H1 (cell line): Measurements from ENCODE around the gene NAE1. TPM values are rescaled to one million over a fixed set of nuclear protein-coding genes. Genes with fewer than 3 reads are reported as not detected.

ENCODE experiments used
- CTCF ChIA-PET: fragments of 300-600 bp; sonication (Branson Sonifier 250); formaldehyde crosslinking; loops from one replicate; lab custom pipeline; 2021; ENCODE audit not compliant: partially characterized antibody; lab: Charles Lee
- POLR2A ChIA-PET: fragments of 300-600 bp; sonication (Branson Sonifier 250); formaldehyde crosslinking; loops from one replicate; lab custom pipeline; 2021; ENCODE audit warnings: inconsistent platforms; ENCODE audit not compliant: partially characterized antibody; lab: Charles Lee
- DNase-seq, 2 experiments: peaks; one replicate each; pipeline versions ENCODE4 v3.0.0 to v3.0.0-alpha.2; 2010 to 2022; ENCODE audit warnings: low spot score in 2 of 2, low read depth in 1 of 2, mixed read lengths in 1 of 2
- FAIRE-seq: peaks from 2 replicates; lab custom pipeline; 2011; peaks lifted over from hg19 to GRCh38; lab: Jason Lieb, UNC
- H2AFZ ChIP-seq: 2 replicates; pipeline ENCODE4 v1.8.1; 2012; ENCODE audit warnings: low read length, inconsistent platforms
- H2AK5ac ChIP-seq: 2 replicates; pipeline ENCODE4 v1.6.1; 2013; ENCODE audit warnings: low read depth, low read length
- H2BK120ac ChIP-seq: replicated peaks from 2 replicates; pipeline ENCODE3; 2013; ENCODE audit warnings: low read depth, low read length, inconsistent platforms
- H2BK12ac ChIP-seq: 2 replicates; pipeline ENCODE4 v1.6.1; 2013; ENCODE audit warnings: low read depth, low read length
- H2BK15ac ChIP-seq: 2 replicates; pipeline ENCODE4 v1.6.1; 2013; ENCODE audit warnings: low read length
- H2BK20ac ChIP-seq: 2 replicates; pipeline ENCODE4 v1.6.1; 2013; ENCODE audit warnings: low read length
- H2BK5ac ChIP-seq: 2 replicates; pipeline ENCODE4 v1.6.1; 2013; ENCODE audit warnings: low read depth, low read length
- H3K14ac ChIP-seq: 2 replicates; pipeline ENCODE4 v1.6.1; 2013; ENCODE audit warnings: inconsistent platforms; ENCODE audit not compliant: insufficient read length
- H3K18ac ChIP-seq: 2 replicates; pipeline ENCODE4 v1.6.1; 2013; ENCODE audit warnings: low read length; ENCODE audit errors: extremely low read depth
- H3K23ac ChIP-seq: 2 replicates; pipeline ENCODE4 v1.6.1; 2013; ENCODE audit warnings: inconsistent platforms; ENCODE audit not compliant: insufficient read length
- H3K23me2 ChIP-seq: 2 replicates; pipeline ENCODE4 v1.6.1; 2013; ENCODE audit warnings: low read depth, low read length
- H3K27ac ChIP-seq: 2 replicates; pipeline ENCODE4 v1.6.1; 2011; ENCODE audit warnings: low read depth, low read length, inconsistent platforms
- H3K27me3 ChIP-seq, 4 experiments: replicated peaks in 1 of 4; 1 replicate in 1 of 4; 2 replicates in 3 of 4; pipeline versions ENCODE4 v1.6.1 to v1.8.1; 2011 to 2013; ENCODE audit warnings: low read length in 3 of 4, mild to moderate bottlenecking in 3 of 4, inconsistent platforms in 2 of 4, mixed read lengths in 2 of 4, moderate library complexity in 1 of 4; ENCODE audit not compliant: control insufficient read depth in 3 of 4, insufficient read depth in 3 of 4; ENCODE audit errors: extremely low read depth in 1 of 4
- H3K36me3 ChIP-seq, 4 experiments: 2 replicates each; pipeline versions ENCODE4 v1.6.1 to v1.8.1; 2011 to 2013; ENCODE audit warnings: mild to moderate bottlenecking in 4 of 4, low read length in 3 of 4, moderate library complexity in 2 of 4, control low read depth in 1 of 4, inconsistent platforms in 1 of 4; ENCODE audit not compliant: insufficient read depth in 4 of 4, control insufficient read depth in 2 of 4
- H3K4ac ChIP-seq: replicated peaks from 2 replicates; pipeline ENCODE3; 2013; ENCODE audit warnings: low read length, low read depth, mixed read lengths, inconsistent platforms; ENCODE audit not compliant: insufficient read length
- H3K4me1 ChIP-seq, 4 experiments: replicated peaks in 1 of 4; 1 replicate in 1 of 4; 2 replicates in 3 of 4; pipeline versions ENCODE4 v1.6.1 to v1.8.1; 2011 to 2013; ENCODE audit warnings: low read length in 3 of 4, inconsistent platforms in 2 of 4, mixed read lengths in 1 of 4; ENCODE audit not compliant: insufficient read depth in 4 of 4, control insufficient read depth in 3 of 4
- H3K4me2 ChIP-seq, 2 experiments: 2 replicates each; pipeline versions ENCODE4 v1.6.1 to v1.8.1; 2011 to 2013; ENCODE audit warnings: low read depth in 2 of 2, low read length in 2 of 2, control low read depth in 1 of 2, inconsistent platforms in 1 of 2, mild to moderate bottlenecking in 1 of 2; ENCODE audit not compliant: insufficient read depth in 1 of 2
- H3K4me3 ChIP-seq, 4 experiments: fragments of 200-600, 300-600 bp in 1 of 4; sonication (generic), shearing (Covaris generic), sonication (Bioruptor Twin) in 1 of 4; 2 replicates each; pipeline versions ENCODE4 v1.5.1 to v1.8.1; 2011 to 2016; ENCODE audit warnings: low read length in 4 of 4, low read depth in 3 of 4, control low read depth in 2 of 4, inconsistent platforms in 2 of 4, mild to moderate bottlenecking in 2 of 4, mixed read lengths in 1 of 4, moderate library complexity in 1 of 4; ENCODE audit not compliant: insufficient read depth in 2 of 4; ENCODE audit errors: extremely low read depth in 1 of 4
- H3K56ac ChIP-seq: replicated peaks from 2 replicates; pipeline ENCODE3; 2013; ENCODE audit warnings: low read depth, mild to moderate bottlenecking, mixed read lengths, low read length, inconsistent platforms; ENCODE audit not compliant: insufficient read length
- H3K79me1 ChIP-seq: 2 replicates; pipeline ENCODE4 v1.6.1; 2013; ENCODE audit warnings: low read depth, low read length, control low read depth
- H3K79me2 ChIP-seq, 2 experiments: 2 replicates each; pipeline versions ENCODE4 v1.6.1 to v1.8.1; 2012 to 2013; ENCODE audit warnings: low read length in 2 of 2, mild to moderate bottlenecking in 2 of 2, inconsistent platforms in 1 of 2; ENCODE audit not compliant: insufficient read depth in 2 of 2, control insufficient read depth in 1 of 2
- H3K9ac ChIP-seq, 4 experiments: replicated peaks in 1 of 4; 1 replicate in 1 of 4; 2 replicates in 3 of 4; pipeline versions ENCODE4 v1.6.1 to v1.8.1; 2011 to 2013; ENCODE audit warnings: low read depth in 3 of 4, low read length in 3 of 4, control low read depth in 2 of 4, mild to moderate bottlenecking in 2 of 4, moderate library complexity in 2 of 4, inconsistent platforms in 1 of 4; ENCODE audit errors: extremely low read depth in 1 of 4
- H3K9me3 ChIP-seq, 2 experiments: 2 replicates each; pipeline versions ENCODE4 v1.6.1 to v1.8.1; 2012 to 2013; ENCODE audit warnings: mild to moderate bottlenecking in 2 of 2, moderate library complexity in 2 of 2, control low read depth in 1 of 2, inconsistent platforms in 1 of 2, low read depth in 1 of 2, low read length in 1 of 2, mixed read lengths in 1 of 2; ENCODE audit not compliant: insufficient read depth in 2 of 2
- H4K20me1 ChIP-seq, 2 experiments: replicated peaks in 1 of 2; 2 replicates each; pipeline versions ENCODE3 to v1.8.1; 2011 to 2013; ENCODE audit warnings: inconsistent platforms in 2 of 2, low read length in 2 of 2, mild to moderate bottlenecking in 1 of 2; ENCODE audit not compliant: insufficient read depth in 2 of 2, control insufficient read depth in 1 of 2
- H4K5ac ChIP-seq: 2 replicates; pipeline ENCODE4 v1.6.1; 2013; ENCODE audit warnings: low read length, low read depth, mixed read lengths, inconsistent platforms; ENCODE audit not compliant: insufficient read length
- H4K8ac ChIP-seq: 2 replicates; pipeline ENCODE4 v1.8.0; 2013; ENCODE audit warnings: mild to moderate bottlenecking, moderate library complexity, low read length, inconsistent platforms; ENCODE audit not compliant: insufficient read depth; ENCODE audit errors: extremely low read depth
- H4K91ac ChIP-seq: replicated peaks from 2 replicates; pipeline ENCODE3; 2013; ENCODE audit warnings: low read length, mixed read lengths, inconsistent platforms; ENCODE audit not compliant: insufficient read length
- BACH1 ChIP-seq: IDR thresholded peaks from 2 replicates; pipeline ENCODE4 v1.6.1; 2012; ENCODE audit warnings: low read length, improper control_type of control experiment
- GABPA ChIP-seq: IDR thresholded peaks from 2 replicates; pipeline ENCODE4 v1.6.1; 2011; ENCODE audit warnings: mild to moderate bottlenecking, low read length, moderate library complexity, borderline replicate concordance; ENCODE audit not compliant: insufficient read depth
- JUN ChIP-seq: IDR thresholded peaks from 2 replicates; pipeline ENCODE4 v1.6.1; 2011; ENCODE audit warnings: low read depth, mild to moderate bottlenecking, improper control_type of control experiment, low read length
- NRF1 ChIP-seq: IDR thresholded peaks from 2 replicates; pipeline ENCODE4 v1.6.1; 2011; ENCODE audit warnings: mild to moderate bottlenecking, low read depth, low read length, improper control_type of control experiment
- PHF8 ChIP-seq: fragments of 200-600 bp; sonication (generic); conservative IDR thresholded peaks from 2 replicates; pipeline ENCODE4 v1.7.1; 2012; ENCODE audit warnings: low read depth, mild to moderate bottlenecking, inconsistent platforms, low read length, moderate library complexity
- SUZ12 ChIP-seq: fragments of 200-600 bp; sonication (generic); IDR thresholded peaks from 2 replicates; pipeline ENCODE4 v1.6.1; 2012; ENCODE audit warnings: mild to moderate bottlenecking, inconsistent platforms, low read length, moderate library complexity, mixed read lengths
- TAF7 ChIP-seq: optimal IDR thresholded peaks from 2 replicates; pipeline ENCODE3; 2011; ENCODE audit warnings: low read depth, mild to moderate bottlenecking, inconsistent platforms, low read length, moderate library complexity, borderline replicate concordance
- TBP ChIP-seq: IDR thresholded peaks from 2 replicates; pipeline ENCODE4 v1.6.1; 2011; ENCODE audit warnings: low read depth, low read length, improper control_type of control experiment
- YY1 ChIP-seq: IDR thresholded peaks from 2 replicates; pipeline ENCODE4 v1.6.1; 2011; ENCODE audit warnings: low read depth, mild to moderate bottlenecking, low read length
- WGBS, 2 experiments: shearing (Covaris generic) in 1 of 2; methylation state at CpG; one replicate each; pipeline versions ENCODE4 v1.1.6 to v1.1.7; 2013 to 2015; ENCODE audit warnings: low lambda C conversion rate in 2 of 2, mixed read lengths in 2 of 2, inconsistent platforms in 1 of 2, low coverage in 1 of 2, missing lambda C conversion rate in 1 of 2; ENCODE audit not compliant: insufficient replicate concordance in 2 of 2, insufficient coverage in 1 of 2, insufficient read length in 1 of 2; ENCODE audit errors: extremely low coverage in 1 of 2, missing lambda C conversion rate in 1 of 2; 5-methylcytosine and 5-hydroxymethylcytosine counted together
- polyA plus RNA-seq, 7 experiments: library from polyadenylated mRNA; depleted of rRNA in 3 of 7; stranded (reverse) in 5 of 7; unstranded in 2 of 7; fragments of >200 nt in 5 of 7; fragments of 200-250 nt in 2 of 7; gene quantifications; 1 replicate in 5 of 7; 2 replicates in 1 of 7; 4 replicates in 1 of 7; pipeline versions ENCODE4 v1.2.1 to v1.2.3, GENCODE V29; 2011 to 2013; ENCODE audit warnings: missing spikeins in 2 of 7, mixed read lengths in 2 of 7
- total RNA-seq: library from RNA; stranded (reverse); fragmentation: NEBNext Ultra II Directional; extraction: Animal tissue kit (Norgen Biotek cat#: 25700); gene quantifications from 2 replicates; pipeline ENCODE4 v1.2.1, GENCODE V29; 2021
- TF ChIP-seq, protein P1 (sequence below): IDR thresholded peaks from 2 replicates; pipeline ENCODE4 v1.6.1; 2012; ENCODE audit warnings: inconsistent platforms

Gene NAE1
- total and polyA plus RNA-seq, 2 of the 8 experiments (the other 6 are each of a cell fraction or from before 2014, with no cell fraction given), result 66.6 to 155 TPM

- ChIA-PET POLR2A (interaction anchor here (0.7 to 1.6 kb wide), 5 partner anchors 9 to 121 kb away, joined by 3 to 7 read pairs (median 3); partner anchors contain the start of gene DYNC1LI2), CTCF (interaction anchor here (0.6 to 1.7 kb wide), 18 partner anchors 9 to 468 kb away, joined by 3 to 14 read pairs (median 4); partner anchors contain the start of gene CIAO2B)
- Histone ChIP-seq H3K4me1 (peaks cover 0 to 6% (median 2%) of the 10 kb centered on the region in 4 experiments; a peak in 4 of 7 replicates), H3K14ac (no peak overlapping the region), H4K20me1 (no peaks in the 10 kb centered on the region), H4K91ac (peak overlapping the region; percentile 45), H3K36me3 (no peaks in the 10 kb centered on the region), H2BK15ac (peak overlapping the region; percentile 98; the same call in 1 of the 2 replicates), H2BK20ac (no peak overlapping the region; the same call in 1 of the 2 replicates), H2AK5ac (no peak overlapping the region), H3K79me1 (no peaks in the 10 kb centered on the region), H3K23ac (no peak overlapping the region), H4K5ac (no peak overlapping the region), H2BK5ac (peak overlapping the region; percentile 86; the same call in 1 of the 2 replicates), H3K4me2 (peak overlapping the region; percentile 15 to 88), H3K4ac (no peak overlapping the region), H4K8ac (peak overlapping the region; percentile 86; the same call in 1 of the 2 replicates), H3K9ac (peak overlapping the region in 1 of 4 experiments; percentile 49; a peak in 2 of 7 replicates), H2BK12ac (peak overlapping the region; percentile 91; the same call in 1 of the 2 replicates), H3K4me3 (peak overlapping the region; percentile 17 to 64 (median 48); a peak in 7 of 8 replicates), H3K27ac (peak overlapping the region; percentile 52; the same call in 1 of the 2 replicates), H3K18ac (peak overlapping the region; percentile 60), H2AFZ (peak overlapping the region; percentile 96), H3K23me2 (no peaks in the 10 kb centered on the region), H2BK120ac (no peak overlapping the region), H3K27me3 (no peaks in the 10 kb centered on the region; a peak in 1 of 7 replicates), H3K79me2 (no peaks in the 10 kb centered on the region), H3K9me3 (no peaks in the 10 kb centered on the region), H3K56ac (no peak overlapping the region)
- FAIRE-seq (peak; percentile 32), DNase-seq (peak; percentile 86 to 92)
- WGBS, 2 experiments, result 9% methylated on average over 39 of the region's 39 CpGs; no CpG with 5 or more reads in 1 of the 2 experiments
- TF ChIP-seq YY1 (0 out of 2 replicates have a peak, but pooled peaks have one; percentile 25), BACH1 (no peak), TBP (peak; percentile 23; the same call in 1 of the 2 replicates), SUZ12 (no peak), JUN (no peak), TAF7 (peak; percentile 43), NRF1 (no peak), GABPA (peak; percentile 57; the same call in 1 of the 2 replicates), PHF8 (no peak)
- TF ChIP-seq, protein P1, sequence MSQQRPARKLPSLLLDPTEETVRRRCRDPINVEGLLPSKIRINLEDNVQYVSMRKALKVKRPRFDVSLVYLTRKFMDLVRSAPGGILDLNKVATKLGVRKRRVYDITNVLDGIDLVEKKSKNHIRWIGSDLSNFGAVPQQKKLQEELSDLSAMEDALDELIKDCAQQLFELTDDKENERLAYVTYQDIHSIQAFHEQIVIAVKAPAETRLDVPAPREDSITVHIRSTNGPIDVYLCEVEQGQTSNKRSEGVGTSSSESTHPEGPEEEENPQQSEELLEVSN, result peak; percentile 71
These were observed 42.3 kb upstream of the NAE1 start for GRCh38 chr16:66872943-66873684.
